ENCODE measurements around the gene NPHP4.

DNA sequence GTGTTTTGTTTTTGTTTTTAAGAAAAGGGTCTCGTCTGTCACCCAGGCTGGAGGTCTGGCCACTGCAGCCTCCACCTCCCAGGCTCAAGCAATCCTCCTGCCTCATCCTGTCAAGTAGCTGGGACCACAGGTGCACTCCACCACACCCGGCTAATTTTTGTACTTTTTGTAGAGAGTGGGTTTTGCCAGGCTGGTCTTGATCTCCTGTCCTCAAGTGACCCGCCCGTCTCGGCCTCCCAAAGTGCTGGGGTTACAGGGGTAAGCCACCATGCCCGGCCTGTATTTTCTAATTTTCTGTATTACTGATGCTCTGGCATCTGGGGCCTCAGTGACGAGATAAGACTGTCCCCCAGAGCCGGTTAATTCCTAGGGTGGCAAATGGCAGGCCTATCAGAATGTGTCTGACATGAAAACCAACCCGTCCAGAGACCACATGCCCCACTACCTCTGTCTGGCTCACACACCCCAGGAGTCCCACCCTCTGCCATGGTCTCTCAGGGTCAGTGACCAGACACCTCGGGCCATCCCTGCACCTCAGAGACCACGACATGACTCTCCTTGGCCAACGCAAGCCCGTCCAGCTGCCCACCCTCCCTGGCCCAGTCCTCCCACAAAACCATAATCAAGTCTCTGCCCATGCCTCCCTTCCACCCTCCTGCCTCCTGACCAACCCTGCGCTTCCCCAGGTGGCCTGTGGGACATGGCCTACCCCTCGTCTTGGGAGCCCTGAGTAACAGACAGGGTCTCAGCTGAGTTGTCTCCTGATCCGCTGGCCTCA lies 12.5 kb downstream of the NPHP4 start:
- TF ChIP-seq, protein P1, sequence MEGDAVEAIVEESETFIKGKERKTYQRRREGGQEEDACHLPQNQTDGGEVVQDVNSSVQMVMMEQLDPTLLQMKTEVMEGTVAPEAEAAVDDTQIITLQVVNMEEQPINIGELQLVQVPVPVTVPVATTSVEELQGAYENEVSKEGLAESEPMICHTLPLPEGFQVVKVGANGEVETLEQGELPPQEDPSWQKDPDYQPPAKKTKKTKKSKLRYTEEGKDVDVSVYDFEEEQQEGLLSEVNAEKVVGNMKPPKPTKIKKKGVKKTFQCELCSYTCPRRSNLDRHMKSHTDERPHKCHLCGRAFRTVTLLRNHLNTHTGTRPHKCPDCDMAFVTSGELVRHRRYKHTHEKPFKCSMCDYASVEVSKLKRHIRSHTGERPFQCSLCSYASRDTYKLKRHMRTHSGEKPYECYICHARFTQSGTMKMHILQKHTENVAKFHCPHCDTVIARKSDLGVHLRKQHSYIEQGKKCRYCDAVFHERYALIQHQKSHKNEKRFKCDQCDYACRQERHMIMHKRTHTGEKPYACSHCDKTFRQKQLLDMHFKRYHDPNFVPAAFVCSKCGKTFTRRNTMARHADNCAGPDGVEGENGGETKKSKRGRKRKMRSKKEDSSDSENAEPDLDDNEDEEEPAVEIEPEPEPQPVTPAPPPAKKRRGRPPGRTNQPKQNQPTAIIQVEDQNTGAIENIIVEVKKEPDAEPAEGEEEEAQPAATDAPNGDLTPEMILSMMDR (IDR thresholded peaks at IDR 0.05; ENCODE audit: low read depth, low read length, poor library complexity, severe bottlenecking): no peak
- TF ChIP-seq EZH2phosphoT487 (IDR thresholded peaks at IDR 0.05; ENCODE audit: borderline replicate concordance, low read length): no peak
